Measurements from ENCODE around the gene MAST4. TPM values are rescaled to one million over a fixed set of nuclear protein-coding genes. Genes with fewer than 3 reads are reported as not detected.

MAST4 gene
- total and polyA plus RNA-seq, 2 of the 8 experiments (the other 6 are each of a cell fraction or from before 2014, with no cell fraction given): 1.5 to 2.6 TPM

- peaks cover 0 to 13% (median 6%) of the 10 kb centered on the region in 4 experiments; a peak in 3 of 7 replicates for H3K4me1 ChIP-seq (replicated peaks in 1 of 4; ENCODE audit: control insufficient read depth in 3 of 4, insufficient read depth in 4 of 4, low read length in 3 of 4)
- 92% methylated on average over 17 of the region's 17 CpGs; no CpG with 5 or more reads in 1 of the 2 experiments for WGBS, 2 experiments (ENCODE audit: extremely low coverage in 1 of 2, insufficient coverage in 1 of 2, insufficient read length in 1 of 2, insufficient replicate concordance in 2 of 2, low coverage in 1 of 2, low lambda C conversion rate in 2 of 2, missing lambda C conversion rate in 1 of 2)
- no peak for DNase-seq (ENCODE audit: low read depth in 1 of 2, low spot score in 2 of 2)
- TF ChIP-seq ATF2 (IDR thresholded peaks at IDR 0.05; ENCODE audit: low read length) (no peak), CTBP2 (IDR thresholded peaks at IDR 0.05; ENCODE audit: borderline replicate concordance, insufficient read depth, insufficient read length, low read length) (no peak), GABPA (IDR thresholded peaks at IDR 0.05; ENCODE audit: borderline replicate concordance, insufficient read depth, low read length) (no peak)
Observed at GRCh38 chr5:67164856-67165525, 568.8 kb downstream of the MAST4 start.

More at GRCh38 chr5:67164856-67165525, 568.8 kb downstream of the MAST4 start:
- H3K36me3 ChIP-seq (ENCODE audit: control insufficient read depth in 2 of 4, insufficient read depth in 4 of 4, low read length in 3 of 4): no peaks in the 10 kb centered on the region
- H3K9me3 ChIP-seq (ENCODE audit: insufficient read depth in 2 of 2, low read depth in 1 of 2, low read length in 1 of 2): no peaks in the 10 kb centered on the region
- H4K20me1 ChIP-seq (replicated peaks in 1 of 2; ENCODE audit: control insufficient read depth in 1 of 2, insufficient read depth in 2 of 2, low read length in 2 of 2): no peaks in the 10 kb centered on the region
- peaks cover 6% of the 10 kb centered on the region; the same call in 1 of the 2 replicates for H3K23me2 ChIP-seq (ENCODE audit: low read depth, low read length)
- H2BK120ac ChIP-seq (replicated peaks; ENCODE audit: low read depth, low read length): no peak overlapping the region
- H4K5ac ChIP-seq (ENCODE audit: insufficient read length, low read depth, low read length): no peak overlapping the region
- peak overlapping the region; percentile 61 for H4K91ac ChIP-seq (replicated peaks; ENCODE audit: insufficient read length, low read length)
- no peak overlapping the region; the same call in 1 of the 2 replicates for H4K8ac ChIP-seq (ENCODE audit: extremely low read depth, insufficient read depth, low read length)
- no peak overlapping the region for H3K14ac ChIP-seq (ENCODE audit: insufficient read length)
- H2AFZ ChIP-seq (ENCODE audit: low read length): no peak overlapping the region
- H3K23ac ChIP-seq (ENCODE audit: insufficient read length): no peak overlapping the region
- H3K79me2 ChIP-seq (ENCODE audit: control insufficient read depth in 1 of 2, insufficient read depth in 2 of 2, low read length in 2 of 2): no peaks in the 10 kb centered on the region
- H2AK5ac ChIP-seq (ENCODE audit: low read depth, low read length): no peak overlapping the region; the same call in 1 of the 2 replicates
- no peaks in the 10 kb centered on the region for H3K79me1 ChIP-seq (ENCODE audit: low read depth, low read length)
- H3K27ac ChIP-seq (ENCODE audit: low read depth, low read length): no peak overlapping the region
- ChIA-PET POLR2A (ENCODE audit: partially characterized antibody) (interaction anchor here (1.1 kb wide), 1 partner anchor 26 kb away, joined by 3 read pairs; no protein-coding TSS in a partner anchor), CTCF (ENCODE audit: partially characterized antibody) (interaction anchor here (0.9 to 5.3 kb wide), 16 partner anchors 10 to 1088 kb away, joined by 3 to 50 read pairs (median 4); no protein-coding TSS in a partner anchor)
- no peak for FAIRE-seq
- H2BK12ac ChIP-seq (ENCODE audit: low read depth, low read length): peak overlapping the region; percentile 55; the same call in 1 of the 2 replicates
- H2BK5ac ChIP-seq (ENCODE audit: low read depth, low read length): 0 out of 2 replicates have a peak overlapping the region, but pooled peaks have one; percentile 28
- H2BK15ac ChIP-seq (ENCODE audit: low read length): no peak overlapping the region
- H3K56ac ChIP-seq (replicated peaks; ENCODE audit: insufficient read length, low read depth, low read length): no peak overlapping the region
- no peaks in the 10 kb centered on the region for H3K27me3 ChIP-seq (replicated peaks in 1 of 4; ENCODE audit: control insufficient read depth in 3 of 4, extremely low read depth in 1 of 4, insufficient read depth in 3 of 4, low read length in 3 of 4)
- H2BK20ac ChIP-seq (ENCODE audit: low read length): no peak overlapping the region
- H3K4me3 ChIP-seq (ENCODE audit: extremely low read depth in 1 of 4, insufficient read depth in 2 of 4, low read depth in 3 of 4, low read length in 4 of 4): no peak overlapping the region
- 0 out of 4 replicates have a peak overlapping the region, but pooled peaks of 1 of the 2 experiments have one; percentile 37 for H3K4me2 ChIP-seq (ENCODE audit: insufficient read depth in 1 of 2, low read depth in 2 of 2, low read length in 2 of 2)
- H3K18ac ChIP-seq (ENCODE audit: extremely low read depth, low read length): 0 out of 2 replicates have a peak overlapping the region, but pooled peaks have one; percentile 15
- no peak overlapping the region for H3K4ac ChIP-seq (replicated peaks; ENCODE audit: insufficient read length, low read depth, low read length)
- no peak overlapping the region for H3K9ac ChIP-seq (replicated peaks in 1 of 4; ENCODE audit: extremely low read depth in 1 of 4, low read depth in 3 of 4, low read length in 3 of 4)

Data from H1 (cell line).